A673 (cell line): Measurements from ENCODE around the gene CA4. TPM values are rescaled to one million over a fixed set of nuclear protein-coding genes. Genes with fewer than 3 reads are reported as not detected.

Experiments
- BruUV-seq: library from RNA; stranded (reverse); fragments of 400-500 nt; replicated peaks from 2 replicates; lab custom pipeline; 2021; lab: Mats Ljungman, UMichigan
- CTCF ChIA-PET: fragments of 300-600 bp; sonication (Branson Sonifier 250); formaldehyde crosslinking; loops from one replicate; lab custom pipeline; 2022; ENCODE audit warnings: antibody characterized with exemption; lab: Charles Lee
- POLR2A ChIA-PET: fragments of 300-600 bp; sonication (Branson Sonifier 250); formaldehyde crosslinking; loops from one replicate; lab custom pipeline; 2022; ENCODE audit warnings: antibody characterized with exemption; ENCODE audit not compliant: low non-redundant PET; lab: Charles Lee
- DNase-seq: peaks from one replicate; pipeline ENCODE4 v3.0.0-alpha.2; 2015; ENCODE audit warnings: low spot score
- H3K27ac ChIP-seq: fragments of 200-600 bp; sonication (generic); 2 replicates; pipeline ENCODE4 v1.5.1; 2016; ENCODE audit warnings: mixed run types, low read depth, mild to moderate bottlenecking, mixed read lengths, antibody characterized with exemption, low read length; ENCODE audit not compliant: poor library complexity, severe bottlenecking
- H3K27me3 ChIP-seq: fragments of 200-600 bp; sonication (generic); replicated peaks from 2 replicates; pipeline ENCODE4 v1.6.1; 2017; ENCODE audit warnings: mixed run types, low read depth, mild to moderate bottlenecking, mixed read lengths, antibody characterized with exemption, low read length; ENCODE audit not compliant: insufficient read depth, poor library complexity
- H3K36me3 ChIP-seq: fragments of 200-600 bp; sonication (generic); 2 replicates; pipeline ENCODE4 v1.6.1; 2016; ENCODE audit warnings: mixed run types, mild to moderate bottlenecking, mixed read lengths, antibody characterized with exemption, low read length; ENCODE audit not compliant: insufficient read depth, poor library complexity, severe bottlenecking
- H3K4me1 ChIP-seq: fragments of 200-600 bp; sonication (generic); 2 replicates; pipeline ENCODE4 v1.6.1; 2017; ENCODE audit warnings: mixed run types, mild to moderate bottlenecking, mixed read lengths, antibody characterized with exemption, low read length; ENCODE audit not compliant: insufficient read depth, poor library complexity, severe bottlenecking
- H3K4me3 ChIP-seq: fragments of 200-600 bp; sonication (generic); 2 replicates; pipeline ENCODE4 v1.5.1; 2016; ENCODE audit warnings: low read depth, mixed run types, mild to moderate bottlenecking, mixed read lengths, low read length; ENCODE audit not compliant: poor library complexity, severe bottlenecking
- H3K9me3 ChIP-seq: fragments of 200-600 bp; sonication (generic); 2 replicates; pipeline ENCODE4 v1.6.1; 2016; ENCODE audit warnings: mixed run types, low read depth, mild to moderate bottlenecking, mixed read lengths, antibody characterized with exemption, low read length; ENCODE audit not compliant: poor library complexity, severe bottlenecking
- EZH2 ChIP-seq: fragments of 200-600 bp; sonication (generic); IDR thresholded peaks from 2 replicates; pipeline ENCODE4 v1.6.1; 2017; ENCODE audit warnings: borderline replicate concordance, low read depth, mild to moderate bottlenecking, mixed read lengths, antibody characterized with exemption, low read length; ENCODE audit not compliant: poor library complexity, severe bottlenecking
- intact Hi-C: fragments of 100-400 bp; cut with micrococcal nuclease; formaldehyde crosslinking; loops from one replicate; pipeline ENCODE4 v1.10.0; 2022; ENCODE audit not compliant: unreplicated experiment
- total RNA-seq: library from RNA; stranded (reverse); gene quantifications from 2 replicates; pipeline ENCODE4 v1.2.3, GENCODE V29; 2021
- TF ChIP-seq, protein P1 (sequence below): fragments of 300-800, 200-600 bp; sonication (generic); conservative IDR thresholded peaks from 2 replicates; pipeline ENCODE4 v1.5.1; 2017; ENCODE audit warnings: low read depth, mild to moderate bottlenecking, antibody characterized with exemption, low read length, moderate library complexity, mixed read lengths

CA4 gene
- total RNA-seq, 1 experiment from 2014 or later, result not detected

DNA sequence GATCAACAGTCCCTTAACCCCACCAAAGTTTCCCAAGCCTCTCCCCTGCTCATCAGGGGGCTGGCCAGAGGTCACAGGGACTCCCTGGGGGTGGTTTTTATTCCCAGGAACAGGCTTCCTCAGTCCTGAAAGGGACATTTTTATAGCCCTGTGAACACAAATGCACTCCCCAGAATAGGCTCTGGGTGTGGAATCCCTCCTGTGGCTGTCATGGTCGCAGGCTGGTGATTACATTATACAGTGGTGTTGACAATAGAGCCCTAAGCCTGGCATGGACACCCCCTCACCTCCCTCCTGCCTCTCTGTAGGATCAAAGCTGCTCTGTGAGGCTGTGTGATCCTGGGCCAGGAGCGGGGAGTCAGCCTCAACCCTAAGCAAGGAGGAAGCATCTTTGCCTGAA lies 1.4 kb upstream of the CA4 start:
- intact Hi-C loops, result loop anchor here (10.0 kb wide), 2 partner anchors 286 to 486 kb away; no protein-coding TSS in a partner anchor

DNA sequence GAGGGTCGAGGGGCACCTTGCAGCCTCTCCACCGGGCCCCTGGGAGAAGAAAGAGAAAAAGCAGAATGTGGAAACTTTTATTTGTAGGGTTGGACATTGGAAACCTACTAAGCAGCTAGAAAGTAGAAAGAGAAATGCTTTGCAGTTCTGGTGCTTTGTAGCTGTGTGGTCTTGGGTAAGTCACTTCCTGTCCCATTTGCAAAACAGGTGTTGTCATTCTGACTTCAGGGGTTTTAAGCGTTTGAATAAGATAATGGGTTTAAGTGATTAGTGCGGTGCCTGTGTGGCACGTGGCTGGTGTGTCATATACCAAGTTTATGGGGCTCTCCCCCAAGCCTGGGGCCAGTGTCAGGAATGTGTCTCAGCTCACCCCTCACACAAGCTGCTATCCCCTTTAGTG lies 1.6 kb downstream of the CA4 start:
- intact Hi-C loops, result no loop called here

More for the DNA sequence above, 1.4 kb upstream of the CA4 start:
- no peak for TF ChIP-seq EZH2
- TF ChIP-seq, protein P1, sequence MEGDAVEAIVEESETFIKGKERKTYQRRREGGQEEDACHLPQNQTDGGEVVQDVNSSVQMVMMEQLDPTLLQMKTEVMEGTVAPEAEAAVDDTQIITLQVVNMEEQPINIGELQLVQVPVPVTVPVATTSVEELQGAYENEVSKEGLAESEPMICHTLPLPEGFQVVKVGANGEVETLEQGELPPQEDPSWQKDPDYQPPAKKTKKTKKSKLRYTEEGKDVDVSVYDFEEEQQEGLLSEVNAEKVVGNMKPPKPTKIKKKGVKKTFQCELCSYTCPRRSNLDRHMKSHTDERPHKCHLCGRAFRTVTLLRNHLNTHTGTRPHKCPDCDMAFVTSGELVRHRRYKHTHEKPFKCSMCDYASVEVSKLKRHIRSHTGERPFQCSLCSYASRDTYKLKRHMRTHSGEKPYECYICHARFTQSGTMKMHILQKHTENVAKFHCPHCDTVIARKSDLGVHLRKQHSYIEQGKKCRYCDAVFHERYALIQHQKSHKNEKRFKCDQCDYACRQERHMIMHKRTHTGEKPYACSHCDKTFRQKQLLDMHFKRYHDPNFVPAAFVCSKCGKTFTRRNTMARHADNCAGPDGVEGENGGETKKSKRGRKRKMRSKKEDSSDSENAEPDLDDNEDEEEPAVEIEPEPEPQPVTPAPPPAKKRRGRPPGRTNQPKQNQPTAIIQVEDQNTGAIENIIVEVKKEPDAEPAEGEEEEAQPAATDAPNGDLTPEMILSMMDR, result no peak
- no TSS peak for BruUV-seq
- H3K27ac ChIP-seq, result no peak overlapping the region
- no peak for DNase-seq
- peaks cover 48% of the 10 kb centered on the region for H3K27me3 ChIP-seq
- H3K36me3 ChIP-seq, result no peaks in the 10 kb centered on the region
- H3K9me3 ChIP-seq, result no peaks in the 10 kb centered on the region
- peaks cover 12% of the 10 kb centered on the region for H3K4me1 ChIP-seq
- H3K4me3 ChIP-seq, result no peak overlapping the region
- CTCF ChIA-PET, result no interaction called here
- POLR2A ChIA-PET, result no interaction called here

DNA sequence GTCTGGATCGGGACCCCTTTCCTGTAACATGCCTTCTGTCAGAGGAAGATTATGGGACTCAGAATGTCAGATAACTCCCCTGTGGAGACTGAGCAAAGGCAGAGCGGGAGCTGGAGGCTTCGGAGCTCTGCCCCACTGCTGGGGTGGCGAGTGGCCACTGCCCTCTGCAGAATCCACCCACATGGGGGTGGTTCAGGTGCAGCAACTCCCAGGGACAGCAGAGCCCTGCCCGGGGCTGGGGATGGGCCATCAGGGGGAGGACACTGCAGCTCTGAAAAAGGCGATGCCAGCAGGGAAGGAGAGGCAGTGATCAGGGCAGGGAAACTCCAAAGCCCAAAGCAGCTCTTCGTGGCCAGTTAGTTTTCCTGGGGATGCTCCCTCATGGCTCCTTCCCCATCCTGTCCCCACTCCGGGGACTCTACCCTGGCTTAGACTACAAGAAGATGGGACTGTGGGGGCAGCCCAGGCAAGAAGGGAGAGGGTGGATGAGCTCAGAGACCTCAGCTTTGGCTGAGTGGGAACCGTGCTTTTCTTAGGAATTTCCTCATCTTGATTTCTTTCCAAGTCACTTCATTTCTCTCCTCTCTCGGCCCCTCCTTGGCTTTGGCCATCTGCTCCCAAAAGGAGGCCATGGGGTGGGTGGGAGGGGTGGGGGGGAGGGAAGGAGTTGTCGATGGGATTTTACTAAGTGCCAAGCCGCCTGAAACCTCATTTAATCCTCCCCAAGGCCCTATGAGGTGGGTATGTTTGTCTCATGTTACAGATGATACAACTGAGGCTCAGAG lies 4.0 kb downstream of the CA4 start:
- DNase-seq, result no peak
- peaks cover 19% of the 10 kb centered on the region for H3K4me1 ChIP-seq
- BruUV-seq, result no TSS peak
- H3K4me3 ChIP-seq, result no peak overlapping the region
- H3K36me3 ChIP-seq, result no peaks in the 10 kb centered on the region
- TF ChIP-seq EZH2, result no peak
- TF ChIP-seq, protein P1, result no peak
- no peak overlapping the region for H3K27ac ChIP-seq
- no peaks in the 10 kb centered on the region for H3K9me3 ChIP-seq
- intact Hi-C loops, result no loop called here
- H3K27me3 ChIP-seq, result peaks cover 34% of the 10 kb centered on the region
- CTCF ChIA-PET, result no interaction called here
- POLR2A ChIA-PET, result no interaction called here

More for the DNA sequence above, 1.6 kb downstream of the CA4 start:
- CTCF ChIA-PET, result no interaction called here
- no TSS peak for BruUV-seq
- Histone ChIP-seq H3K36me3 (no peaks in the 10 kb centered on the region), H3K4me1 (peaks cover 19% of the 10 kb centered on the region), H3K27ac (no peak overlapping the region), H3K27me3 (peaks cover 43% of the 10 kb centered on the region), H3K4me3 (no peak overlapping the region), H3K9me3 (no peaks in the 10 kb centered on the region)
- DNase-seq, result no peak
- TF ChIP-seq, protein P1, result no peak
- TF ChIP-seq EZH2, result no peak
- POLR2A ChIA-PET, result no interaction called here
